GM19025 (cell line): ENCODE data around the gene NEURL1B.
"Not testable (repeated sequence)": the region's sequence is repeated elsewhere in the genome, so short reads cannot be mapped to it uniquely, and the experiment has no call there.

Experiments
- ATAC-seq: cut with Tn5 transposase; IDR thresholded peaks from one replicate; pipeline ENCODE4 v1.9.1; 2021; ENCODE audit warnings: mild to moderate bottlenecking, low read depth, moderate library complexity; ENCODE audit not compliant: unreplicated experiment

The NEURL1B gene

DNA sequence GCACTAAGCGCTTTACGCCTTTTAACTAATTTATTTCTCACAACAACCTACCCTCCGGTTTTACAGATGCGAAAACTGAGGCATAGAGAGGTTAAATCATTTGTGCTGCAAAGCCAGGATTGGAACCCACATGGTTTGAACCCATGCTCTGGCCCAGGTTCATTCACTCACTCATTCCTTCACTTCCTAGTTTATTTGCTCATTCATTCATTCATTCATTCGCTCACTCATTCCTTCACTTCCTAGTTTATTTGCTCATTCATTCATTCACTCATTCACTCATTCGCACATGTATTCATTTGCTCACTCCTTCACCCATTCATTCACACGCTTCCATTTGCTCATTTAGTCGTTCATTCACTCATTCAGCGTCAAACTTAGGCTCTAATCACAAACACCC is 29.4 kb downstream of the NEURL1B start:
- no peak for ATAC-seq

DNA sequence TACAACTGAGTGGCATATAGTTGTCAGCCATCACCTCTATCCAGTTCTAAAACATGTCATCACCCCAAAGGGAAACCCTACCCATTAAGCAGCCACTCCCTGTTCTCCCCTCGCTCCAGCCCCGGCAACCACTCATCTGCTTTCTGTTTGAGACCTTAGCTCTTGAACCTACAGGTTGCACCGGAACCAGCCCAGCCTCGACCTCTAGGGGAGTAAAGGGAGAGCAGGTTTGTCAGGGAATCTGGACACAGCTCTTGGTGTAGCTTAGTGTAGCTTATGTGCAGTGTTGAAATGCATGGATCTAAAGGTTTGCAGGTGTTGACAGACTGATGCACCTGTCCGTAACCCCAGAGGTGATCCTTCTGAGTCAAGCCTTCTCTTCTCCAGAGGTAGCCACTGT is 30.0 kb downstream of the NEURL1B start:
- ATAC-seq = no peak

DNA sequence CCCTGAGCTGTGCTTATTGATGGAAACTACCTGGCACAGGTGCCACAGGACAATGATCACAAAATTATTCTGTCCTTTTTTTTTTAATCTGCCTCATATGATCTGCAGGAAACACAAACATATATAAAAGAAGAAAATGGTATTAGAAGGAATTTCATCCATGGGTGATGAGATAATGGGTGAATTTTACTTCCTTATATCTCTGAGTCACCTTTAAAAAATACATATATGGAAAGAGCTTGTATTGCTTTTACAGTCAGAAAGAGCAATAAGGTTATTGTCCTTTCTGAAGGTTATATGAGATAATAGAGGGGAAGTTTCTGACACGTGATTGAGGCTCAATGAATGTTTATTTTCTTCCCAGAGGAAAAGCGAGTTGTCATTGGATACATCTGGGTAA is 31.6 kb downstream of the NEURL1B start:
- ATAC-seq = no peak

DNA sequence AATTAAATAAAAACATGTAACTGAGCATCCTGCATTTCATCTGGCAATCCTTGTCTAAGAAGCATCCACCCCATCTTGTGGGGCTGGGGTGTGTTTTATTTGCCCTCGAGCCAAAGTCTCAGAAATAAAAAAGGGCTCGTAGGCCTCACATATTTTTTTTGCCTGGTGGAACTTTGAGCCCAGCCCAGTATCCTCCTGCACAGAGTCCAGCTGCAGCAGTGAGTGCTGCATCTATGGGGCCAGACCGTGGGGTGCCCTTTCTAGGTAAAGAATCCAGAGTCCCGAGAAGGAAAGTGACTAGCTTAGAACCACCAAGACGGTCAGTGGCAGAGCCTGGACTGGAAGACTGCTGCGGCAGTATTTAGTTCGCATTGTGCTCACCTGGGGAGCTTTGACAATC is 33.1 kb downstream of the NEURL1B start:
- ATAC-seq = no peak

DNA sequence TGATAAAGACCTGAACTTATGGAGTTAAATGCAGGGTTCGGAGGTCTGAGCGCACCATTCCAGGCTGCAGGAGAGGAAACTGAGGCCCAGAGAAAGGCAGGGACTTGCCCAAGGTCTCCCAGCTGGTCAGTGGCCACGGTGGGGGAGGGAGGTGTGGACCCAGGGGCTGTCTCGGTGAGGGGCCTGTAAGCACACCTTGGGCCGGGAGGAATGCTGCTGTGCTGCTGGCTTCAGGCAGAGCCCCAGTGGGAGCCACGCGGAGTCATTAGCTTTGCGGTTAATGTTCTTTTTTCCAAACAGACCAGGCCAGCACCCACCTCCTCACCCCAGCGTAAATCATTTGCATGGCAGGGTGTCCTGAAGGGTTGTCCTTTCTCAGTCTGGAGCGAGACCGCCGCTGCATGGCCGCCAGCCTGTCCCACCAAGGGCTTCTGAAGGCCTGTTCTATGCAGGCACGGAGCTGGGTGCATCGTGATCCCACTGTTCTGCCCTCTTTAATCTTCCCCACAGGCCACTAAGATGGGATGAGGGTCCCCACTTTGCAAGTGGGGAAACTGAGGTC is 35.9 kb downstream of the NEURL1B start:
- ATAC-seq = no peak

DNA sequence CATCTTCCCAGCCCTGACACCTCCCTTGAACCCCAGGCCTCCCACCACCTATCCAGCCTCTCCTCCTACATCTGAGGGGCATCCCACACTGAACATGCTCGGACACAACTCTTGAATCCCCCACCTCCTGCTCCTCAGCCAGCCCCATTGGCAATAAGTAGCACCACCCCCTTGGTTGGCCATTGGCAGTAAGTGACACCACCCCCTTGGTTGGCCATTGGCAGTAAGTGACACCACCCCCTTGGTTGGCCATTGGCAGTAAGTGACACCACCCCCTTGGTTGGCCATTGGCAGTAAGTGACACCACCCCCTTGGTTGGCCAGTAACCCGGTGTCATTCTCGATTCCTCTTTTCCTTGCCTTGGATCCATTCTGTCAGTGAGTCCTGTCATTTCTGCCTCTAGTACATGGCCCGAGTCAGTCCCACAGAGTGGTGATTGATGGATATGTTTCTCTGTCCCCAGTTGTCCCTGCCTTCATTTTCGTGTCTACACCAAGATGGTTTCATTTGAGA is 37.4 kb downstream of the NEURL1B start:
- not testable (repeated sequence) for ATAC-seq

DNA sequence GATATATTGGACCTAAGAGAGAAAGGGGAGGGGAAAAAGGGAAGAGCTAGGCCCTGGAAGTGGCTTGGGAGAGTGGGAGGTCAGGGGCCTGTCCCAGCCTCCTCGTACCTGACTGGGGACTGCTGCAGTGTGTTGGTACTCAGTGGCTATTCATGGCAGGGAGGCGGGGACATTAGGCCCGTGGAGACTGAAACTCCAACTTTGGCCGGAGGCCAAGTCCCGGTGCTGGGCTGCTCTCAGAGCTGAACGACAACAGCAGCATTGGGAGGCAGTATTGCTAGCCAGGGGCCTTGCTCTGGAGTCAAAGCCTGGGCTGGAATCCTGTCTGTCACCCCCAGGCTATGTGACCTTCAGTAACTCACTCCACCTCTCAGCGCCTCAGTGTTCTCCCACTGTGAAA is 37.8 kb downstream of the NEURL1B start:
- ATAC-seq = no peak

DNA sequence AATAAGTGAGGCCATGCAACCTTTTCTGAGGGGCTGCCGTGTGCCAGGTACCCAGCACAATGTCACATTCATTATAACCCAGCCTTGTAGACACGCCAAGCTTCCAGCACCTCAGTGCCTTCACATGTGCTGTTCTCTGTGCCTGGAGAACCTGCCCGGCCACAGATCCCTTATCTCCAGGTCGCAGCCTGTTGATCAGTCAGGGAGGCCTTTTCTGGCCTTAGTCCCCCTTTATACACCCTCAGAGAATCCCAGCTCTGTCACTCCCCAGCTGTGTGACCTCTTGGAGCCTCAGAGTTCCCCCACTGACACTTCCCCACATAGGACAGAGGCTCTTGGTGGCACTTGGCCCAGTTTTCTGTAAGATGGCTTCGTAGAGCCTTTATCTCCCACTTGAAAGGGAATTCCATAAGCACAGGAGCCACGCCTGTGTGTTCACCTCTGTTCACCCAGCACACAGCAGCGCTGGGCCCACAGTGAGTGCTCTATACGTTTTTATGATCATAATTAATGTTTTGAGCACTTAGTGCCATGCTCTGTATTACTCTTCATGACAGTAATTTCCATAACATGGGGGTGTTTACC is 38.7 kb downstream of the NEURL1B start:
- no peak for ATAC-seq

DNA sequence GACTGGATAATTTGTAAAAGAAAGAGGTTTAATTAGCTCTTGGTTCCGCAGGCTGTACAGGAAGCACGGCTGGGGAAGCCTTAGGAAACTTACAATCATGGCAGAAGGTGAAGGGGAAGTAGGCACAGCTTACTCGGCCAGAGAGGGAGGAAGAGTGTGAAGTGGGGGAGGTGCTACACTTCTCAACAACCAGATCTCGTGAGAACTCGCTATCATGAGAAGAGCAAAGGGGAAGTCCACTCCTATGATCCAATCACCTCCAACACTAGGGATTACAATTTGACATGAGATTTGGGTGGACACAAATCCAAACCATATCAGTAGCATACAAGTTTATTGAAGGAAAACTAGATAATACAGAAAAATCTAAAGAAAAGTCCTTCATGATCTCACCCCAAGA is 39.9 kb downstream of the NEURL1B start:
- ATAC-seq = no peak

DNA sequence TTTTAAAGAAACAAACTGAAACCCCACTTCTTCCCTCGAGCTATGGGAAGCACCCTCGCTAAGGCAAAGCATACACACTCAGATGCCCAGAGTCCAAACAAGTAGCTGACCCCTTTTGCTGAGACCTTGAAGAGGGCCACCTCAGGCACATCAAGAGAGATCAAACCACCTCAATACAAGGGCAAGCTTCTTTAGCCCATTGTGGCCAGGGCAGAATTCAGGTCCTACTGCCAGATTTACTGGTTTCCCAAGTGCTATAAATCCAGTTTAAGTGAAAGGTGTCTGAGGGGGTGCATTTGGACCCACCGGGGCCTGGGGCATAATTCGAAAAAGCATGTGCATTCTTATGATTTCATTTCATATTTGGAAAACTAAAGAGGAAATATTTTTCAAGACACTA is 40.4 kb downstream of the NEURL1B start:
- ATAC-seq = no peak

DNA sequence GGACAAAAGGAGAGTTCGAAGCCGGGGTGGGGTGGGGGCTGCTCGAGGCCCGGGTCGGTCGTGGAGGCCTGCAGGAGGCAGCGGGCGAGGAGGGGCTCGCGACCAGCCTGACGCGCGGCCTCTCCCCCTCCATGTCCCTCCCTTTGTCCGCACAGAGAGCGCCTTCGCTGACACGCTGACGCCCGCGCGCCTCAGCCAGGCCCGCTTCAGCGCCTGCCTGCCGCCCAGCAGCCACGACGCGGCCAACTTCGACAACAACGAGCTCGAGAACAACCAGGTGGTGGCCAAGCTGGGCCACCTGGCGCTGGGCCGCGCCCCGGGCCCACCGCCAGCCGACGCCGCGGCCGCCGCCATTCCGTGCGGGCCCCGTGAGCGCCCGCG is 42.2 kb downstream of the NEURL1B start:
- ATAC-seq = no peak

DNA sequence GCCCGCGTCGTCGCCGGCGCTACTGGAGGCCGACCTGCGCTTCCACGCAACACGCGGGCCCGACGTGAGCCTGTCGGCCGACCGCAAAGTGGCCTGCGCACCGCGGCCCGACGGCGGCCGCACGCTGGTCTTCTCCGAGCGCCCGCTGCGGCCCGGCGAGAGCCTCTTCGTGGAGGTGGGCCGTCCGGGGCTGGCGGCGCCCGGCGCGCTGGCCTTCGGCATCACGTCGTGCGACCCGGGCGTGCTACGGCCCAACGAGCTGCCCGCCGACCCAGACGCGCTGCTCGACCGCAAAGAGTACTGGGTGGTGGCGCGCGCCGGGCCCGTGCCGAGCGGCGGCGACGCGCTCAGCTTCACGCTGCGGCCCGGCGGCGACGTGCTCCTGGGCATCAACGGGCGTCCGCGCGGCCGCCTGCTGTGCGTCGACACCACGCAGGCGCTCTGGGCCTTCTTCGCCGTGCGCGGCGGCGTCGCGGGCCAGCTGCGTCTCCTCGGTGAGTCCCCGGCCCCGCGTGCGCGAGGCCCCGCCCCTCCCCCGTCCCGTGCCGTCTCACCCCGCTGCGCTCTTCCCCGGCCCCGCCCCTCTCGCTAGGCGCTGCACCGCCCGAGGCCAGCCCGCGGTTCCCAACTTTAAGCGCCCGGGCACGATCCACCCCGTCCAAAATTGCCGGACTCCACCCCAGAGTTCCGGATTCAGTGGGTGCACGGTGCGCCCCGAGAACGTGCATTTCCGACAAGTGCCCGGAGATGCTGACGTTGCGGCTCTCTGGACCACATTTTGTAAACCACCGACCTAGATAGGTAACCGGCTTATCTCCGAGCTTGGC is 42.8 kb downstream of the NEURL1B start:
- no peak for ATAC-seq

DNA sequence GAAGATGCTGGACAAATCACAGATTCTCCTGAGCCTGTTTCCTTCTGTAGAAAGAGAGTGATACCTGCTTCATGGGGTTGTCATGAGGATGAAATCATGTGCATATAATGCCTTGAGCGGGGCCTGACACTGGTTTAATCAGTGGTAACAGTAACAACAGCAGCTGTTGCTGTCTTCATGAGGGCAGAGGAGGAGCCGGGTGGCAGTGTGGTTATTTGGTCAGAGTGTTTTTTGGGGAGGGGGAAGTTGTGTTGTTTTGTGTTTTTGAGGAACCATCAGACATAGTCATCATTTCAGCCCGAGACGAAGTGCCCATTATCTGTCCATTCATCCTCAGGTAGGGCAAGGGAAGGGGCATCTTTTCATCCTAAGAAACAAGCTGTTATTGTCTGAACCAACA is 44.0 kb downstream of the NEURL1B start:
- ATAC-seq = no peak

DNA sequence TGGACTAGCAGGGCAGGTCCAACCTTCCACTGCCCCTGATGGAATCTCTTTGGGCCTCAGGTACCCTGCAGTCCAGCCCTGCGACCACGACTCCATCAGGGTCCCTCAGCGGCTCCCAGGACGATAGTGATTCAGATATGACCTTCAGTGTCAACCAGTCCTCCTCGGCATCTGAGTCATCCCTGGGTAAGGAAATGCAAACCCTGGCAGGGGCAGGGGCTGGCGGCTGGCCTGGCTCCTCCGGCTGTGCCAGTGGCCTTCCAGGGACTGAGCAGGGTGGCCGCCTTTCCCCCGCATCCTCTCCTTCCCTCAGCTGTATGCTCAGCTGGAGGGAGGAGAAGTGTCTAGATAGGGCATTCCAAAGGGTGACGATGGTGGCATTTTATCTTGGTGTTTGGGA is 45.0 kb downstream of the NEURL1B start:
- ATAC-seq = no peak

DNA sequence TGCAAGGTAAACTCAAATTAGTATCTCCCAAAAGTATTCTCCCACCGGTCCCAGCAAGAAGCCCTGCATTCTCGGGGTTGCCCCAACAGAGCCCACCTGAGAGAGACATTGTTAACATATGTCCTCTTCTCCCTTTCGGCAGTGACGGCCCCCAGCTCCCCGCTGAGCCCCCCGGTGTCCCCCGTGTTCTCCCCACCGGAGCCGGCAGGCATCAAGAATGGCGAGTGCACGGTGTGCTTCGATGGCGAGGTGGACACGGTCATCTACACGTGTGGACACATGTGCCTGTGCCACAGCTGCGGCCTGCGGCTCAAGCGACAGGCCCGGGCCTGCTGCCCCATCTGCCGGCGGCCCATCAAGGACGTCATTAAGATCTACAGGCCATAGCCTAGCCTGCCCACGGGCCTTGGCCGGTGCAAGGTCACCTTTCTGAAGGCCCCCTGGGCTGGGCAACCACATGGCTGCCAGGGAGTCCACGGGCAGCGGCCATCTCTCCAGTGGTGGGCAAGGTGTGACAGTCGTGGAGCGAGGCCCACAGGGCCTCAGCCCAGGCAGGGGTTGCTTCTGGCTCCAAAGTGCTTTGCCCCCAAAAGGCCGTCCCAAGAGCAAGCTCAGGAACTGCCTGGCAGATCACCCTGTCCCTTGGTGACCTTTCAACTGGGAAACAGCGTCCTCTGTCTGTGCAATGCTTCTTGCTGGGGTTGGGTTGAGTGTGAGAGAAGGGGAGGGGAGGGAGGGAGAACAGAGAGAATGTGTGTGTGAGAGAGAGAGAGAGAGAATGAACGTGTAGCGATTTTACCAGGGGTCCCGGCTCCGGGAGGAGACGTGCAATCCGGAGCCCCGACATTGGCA is 45.7 kb downstream of the NEURL1B start:
- no peak for ATAC-seq

DNA sequence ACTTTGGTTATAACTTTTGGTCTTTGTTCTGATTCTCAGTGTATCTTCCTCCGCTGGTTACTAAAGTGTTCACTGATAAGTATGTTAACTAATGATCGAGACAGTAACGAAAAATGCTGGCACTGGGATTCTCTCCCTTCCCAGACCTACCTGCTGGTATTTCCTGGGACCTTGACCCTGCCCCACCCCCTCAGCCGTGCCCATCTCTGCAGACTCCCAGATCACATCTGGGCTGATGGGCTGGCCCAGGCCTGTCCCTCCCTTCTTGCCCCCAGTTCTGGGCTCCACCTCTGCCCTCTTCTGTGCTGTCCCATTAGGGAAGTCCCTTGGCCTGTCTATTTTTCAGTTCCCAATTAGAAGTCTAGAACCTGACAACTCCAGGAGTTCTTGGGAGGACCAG is 46.9 kb downstream of the NEURL1B start:
- no peak for ATAC-seq

DNA sequence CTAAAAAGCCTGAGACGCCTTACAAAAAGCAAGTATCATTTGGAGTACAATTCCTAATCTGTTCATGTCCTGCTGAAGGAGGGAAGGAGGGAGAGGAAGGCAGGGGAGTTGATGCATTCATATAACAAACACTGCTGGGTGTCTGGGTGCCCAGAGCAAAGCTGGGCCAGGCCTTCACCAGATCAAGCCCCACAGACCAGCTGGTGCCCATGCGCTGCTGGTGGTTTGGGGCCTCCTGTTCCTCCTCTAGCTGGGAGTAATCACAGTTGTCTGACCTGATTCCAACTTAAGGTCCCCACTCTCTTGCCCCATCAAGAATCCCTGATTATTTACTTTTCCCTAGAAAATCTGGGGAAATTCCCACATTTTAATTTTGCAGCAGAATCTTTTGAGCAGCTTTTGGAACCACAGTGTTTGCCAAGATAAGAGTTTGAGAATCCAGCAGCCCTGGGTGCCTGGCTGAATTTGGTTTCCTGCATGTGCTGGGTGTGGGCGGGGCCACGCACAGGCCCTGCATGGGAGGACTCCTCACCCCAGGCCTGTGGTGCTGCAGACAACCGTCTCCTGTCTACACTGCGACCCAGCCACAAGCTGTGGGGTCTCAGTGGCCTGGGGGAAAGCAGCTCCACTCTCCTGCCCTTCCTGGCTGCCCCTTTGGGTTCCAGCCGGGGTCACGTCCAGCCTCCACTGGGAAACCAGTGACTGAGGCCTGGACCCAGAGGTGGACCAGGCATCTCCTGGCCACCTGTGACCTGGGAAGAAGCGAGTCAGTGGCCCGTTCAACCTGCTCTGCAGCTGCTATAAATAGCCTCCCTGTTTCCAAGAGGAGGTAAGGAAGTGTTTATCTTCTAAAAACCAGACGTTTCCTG is 47.5 kb downstream of the NEURL1B start:
- ATAC-seq = no peak

DNA sequence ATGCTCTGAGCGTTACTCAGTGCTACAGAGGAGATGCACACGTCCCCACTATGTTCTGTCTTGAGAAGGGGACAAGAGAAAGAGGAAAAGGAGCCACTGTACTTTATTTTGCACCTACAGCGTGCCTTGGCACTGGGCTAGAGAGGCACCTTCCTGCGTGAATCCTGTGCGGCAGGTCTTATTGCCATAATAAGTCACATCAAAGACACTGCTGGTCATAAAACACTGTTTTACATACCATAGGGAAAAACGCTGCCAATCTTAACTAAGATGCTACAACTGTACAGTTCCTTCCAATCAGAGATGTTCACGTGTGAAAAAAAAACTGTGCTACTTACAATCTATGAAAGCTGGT is 48.1 kb downstream of the NEURL1B start:
- ATAC-seq = no peak

DNA sequence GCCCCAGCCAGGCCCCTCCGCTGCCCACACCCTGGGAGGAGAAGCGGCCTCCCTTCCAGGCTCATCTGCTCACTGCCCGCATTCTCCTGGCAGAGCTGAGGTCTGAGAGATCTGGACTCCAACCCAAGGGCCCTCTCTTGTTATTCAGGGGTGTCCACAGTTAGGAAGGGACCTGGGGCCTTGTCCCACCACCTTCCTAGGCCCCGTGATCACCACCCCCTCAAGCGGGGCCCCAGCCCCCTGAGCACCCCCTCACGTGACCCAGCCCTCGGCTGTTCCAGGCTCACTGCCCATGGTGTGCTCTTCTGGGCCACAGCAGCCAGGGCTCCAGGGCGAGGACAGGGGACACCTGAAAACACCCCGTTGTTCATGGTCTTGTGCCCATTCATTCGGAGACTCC is 48.7 kb downstream of the NEURL1B start:
- no peak for ATAC-seq
